ENCODE data around the gene PRSS22.

Gene PRSS22

GRCh38 chr16:2879854-2880508 is 22.0 kb upstream of the PRSS22 start:
- DNase-seq = no peak

- DNase-seq = peak; percentile 55
These were observed 17.0 kb upstream of the PRSS22 start for GRCh38 chr16:2874912-2875362.

DNA sequence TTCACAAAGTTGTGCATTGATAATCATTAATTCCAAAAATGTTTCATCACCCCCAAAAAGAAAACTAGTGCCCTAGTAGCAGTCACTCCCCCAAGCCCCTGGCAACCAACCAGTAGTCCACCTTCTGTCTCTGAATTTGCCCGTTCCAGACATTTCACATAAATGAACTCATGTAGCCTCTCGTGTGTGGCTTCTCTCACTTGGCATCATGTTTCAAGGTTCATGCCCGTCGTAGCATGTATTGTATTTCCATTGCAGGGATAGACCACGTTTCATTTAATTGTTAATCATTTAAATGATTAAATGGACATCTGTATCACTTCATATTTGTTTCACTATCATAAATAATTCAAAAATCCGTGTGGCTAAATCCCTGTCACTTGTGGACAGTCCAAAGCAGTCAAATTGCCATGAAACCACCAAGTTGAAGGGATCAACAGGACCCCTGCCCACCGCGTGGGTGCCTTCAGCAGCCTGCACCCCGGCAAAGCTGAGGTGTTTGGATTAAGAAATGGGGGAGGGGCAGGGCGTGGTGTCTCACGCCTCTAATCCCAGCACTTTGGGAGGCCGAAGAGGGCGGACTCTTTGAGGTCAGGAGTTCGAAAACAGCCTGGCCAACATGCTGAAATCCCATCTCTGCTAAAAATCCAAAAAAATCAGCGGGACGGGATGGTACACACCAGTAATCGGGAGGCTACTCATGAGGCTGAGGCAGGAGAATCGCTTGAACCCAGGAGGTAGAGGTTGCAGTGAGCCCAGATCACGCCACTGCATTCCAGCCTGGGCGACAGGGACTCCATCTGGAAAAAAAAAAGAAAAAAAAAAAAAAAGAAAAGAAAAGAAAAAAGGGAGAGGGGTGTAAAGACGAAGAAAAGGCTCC is 16.3 kb upstream of the PRSS22 start:
- DNase-seq = no peak

DNA sequence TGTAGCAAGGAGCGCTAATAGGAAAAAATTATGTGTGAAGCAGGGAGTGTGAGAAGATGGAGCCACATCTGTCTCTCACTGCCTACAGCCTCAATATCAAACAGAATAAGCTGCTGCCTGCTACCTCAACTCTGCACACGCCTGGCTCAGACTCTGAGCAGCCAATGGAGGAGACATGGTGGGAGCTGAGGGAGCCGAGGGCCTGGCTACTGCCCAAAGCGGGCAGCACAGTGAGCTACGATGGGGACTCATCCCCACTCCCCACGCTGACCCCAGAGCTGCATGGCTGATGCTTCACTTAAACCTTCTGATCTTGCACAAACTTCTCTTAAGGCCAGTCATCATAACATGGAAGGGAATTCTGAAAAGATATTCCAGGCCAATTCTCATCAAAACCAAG is 14.0 kb upstream of the PRSS22 start:
- no peak for DNase-seq

- peak; percentile 64 for DNase-seq
These were observed 10.2 kb upstream of the PRSS22 start for GRCh38 chr16:2867987-2868789.

DNA sequence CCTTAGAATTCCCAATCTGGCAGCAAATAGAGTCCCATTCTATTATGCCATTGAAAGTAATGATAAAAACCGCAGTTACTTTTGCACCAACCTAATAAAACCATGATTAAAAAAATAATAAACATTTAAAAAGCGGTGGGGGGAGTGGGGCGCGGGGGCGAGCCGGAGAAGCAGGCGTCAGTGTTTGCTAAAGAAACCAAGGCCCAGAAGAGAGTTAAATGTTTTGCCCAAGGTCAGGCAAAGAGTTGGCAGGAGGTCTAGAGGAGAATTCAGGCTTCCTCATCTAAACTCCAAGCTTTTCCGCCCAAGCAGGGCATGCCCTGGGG is 9.7 kb upstream of the PRSS22 start:
- DNase-seq = no peak

DNA sequence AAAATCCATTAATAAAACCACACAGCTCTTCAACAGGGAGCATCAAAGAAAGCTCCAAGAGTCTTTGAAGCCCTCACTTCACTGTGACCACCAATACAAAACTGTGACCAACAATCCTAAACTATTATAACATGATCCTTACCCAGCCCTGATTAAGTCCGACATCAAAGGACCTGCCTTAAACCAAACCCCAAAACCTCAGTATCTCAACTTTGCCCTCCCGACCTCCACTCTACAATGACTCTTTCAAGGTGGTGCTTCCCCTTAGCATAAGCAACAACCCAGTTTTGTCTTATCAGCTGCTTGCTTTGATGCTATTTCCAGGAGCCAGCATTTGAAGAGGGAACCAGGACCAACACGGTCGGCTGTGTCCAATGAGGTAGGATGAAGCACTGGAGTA is 8.5 kb upstream of the PRSS22 start:
- DNase-seq = no peak

- no peak for DNase-seq
These were observed 7.7 kb upstream of the PRSS22 start for GRCh38 chr16:2865651-2866050.

- DNase-seq = no peak
These were observed 3.0 kb upstream of the PRSS22 start for GRCh38 chr16:2860826-2861567.

- DNase-seq = no peak
These were observed 1.8 kb upstream of the PRSS22 start for GRCh38 chr16:2859686-2860265.

DNA sequence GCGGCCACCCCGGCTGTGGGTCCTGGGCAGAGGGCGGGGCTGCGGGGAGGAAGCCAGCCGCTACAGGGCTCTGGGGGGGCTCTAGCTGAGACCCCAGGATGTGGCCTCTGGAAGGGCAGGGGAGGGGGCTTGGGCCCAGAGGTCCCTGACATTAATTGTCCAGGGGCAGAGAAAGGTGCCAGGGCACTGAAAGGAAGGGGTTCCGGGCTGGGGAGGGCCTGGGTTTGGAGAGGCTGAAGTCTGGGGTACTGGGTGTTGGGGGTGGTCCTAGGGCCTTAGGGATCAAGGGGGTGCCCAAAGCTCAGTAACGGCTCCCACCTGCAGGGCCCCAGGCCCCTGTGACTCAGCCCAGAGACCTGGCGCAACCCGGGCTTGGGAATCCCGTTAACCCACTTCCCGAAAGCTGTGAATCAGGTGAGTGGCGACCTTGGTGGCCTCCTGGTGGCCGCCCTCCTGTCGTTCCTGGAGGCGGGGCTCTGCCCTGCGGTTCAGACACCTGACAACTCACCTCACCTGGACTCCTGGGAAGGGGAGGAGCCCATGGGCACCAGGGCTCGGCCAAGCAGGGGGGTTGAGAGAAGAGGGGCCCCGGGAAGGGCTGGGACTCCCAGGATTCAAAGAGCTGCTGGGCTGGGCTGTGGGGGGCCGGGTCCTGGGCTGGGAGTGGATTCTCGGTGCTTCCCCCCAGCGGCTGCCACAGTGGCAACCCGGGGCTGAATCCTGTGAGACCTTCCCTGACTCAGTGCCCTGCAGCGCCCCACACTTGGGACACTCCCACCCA is 465 bp upstream of the PRSS22 start:
- DNase-seq = no peak

DNA sequence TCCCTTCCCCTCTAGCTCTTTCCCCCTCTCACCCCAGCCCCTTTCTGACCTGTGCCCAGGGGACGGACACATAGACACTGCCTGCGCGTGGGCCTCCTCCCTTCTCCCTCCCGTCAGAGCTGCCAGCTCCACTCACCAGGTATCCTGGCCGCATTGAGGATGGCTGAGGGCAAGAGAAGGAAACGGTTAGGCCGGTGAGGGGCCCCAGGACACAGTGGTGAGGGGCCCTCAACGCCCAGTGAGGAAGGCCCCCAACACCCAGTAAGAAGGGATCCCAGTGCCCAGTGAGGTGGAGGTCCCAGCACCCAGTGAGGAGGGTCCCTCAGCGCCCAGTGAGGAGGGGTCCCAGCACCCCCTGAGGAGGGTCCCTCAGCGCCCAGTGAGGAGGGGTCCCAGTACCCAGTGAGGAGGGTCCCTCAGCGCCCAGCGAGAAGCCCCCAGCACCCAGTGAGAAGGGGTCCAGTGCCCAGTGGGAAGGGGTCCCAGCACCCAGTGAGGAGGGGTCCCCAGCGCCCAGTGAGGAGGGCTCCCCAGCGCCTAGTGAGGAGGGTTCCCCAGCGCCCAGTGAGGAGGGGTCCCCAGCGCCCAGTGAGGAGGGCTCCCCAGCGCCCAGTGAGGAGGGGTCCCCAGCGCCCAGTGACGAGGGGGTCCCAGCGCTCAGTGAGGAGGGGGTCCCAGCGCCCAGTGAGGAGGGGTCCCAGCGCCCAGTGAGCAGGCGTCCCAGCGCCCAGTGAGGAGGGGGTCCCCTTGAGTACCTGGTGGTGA is 1.1 kb downstream of the PRSS22 start:
- no peak for DNase-seq

DNA sequence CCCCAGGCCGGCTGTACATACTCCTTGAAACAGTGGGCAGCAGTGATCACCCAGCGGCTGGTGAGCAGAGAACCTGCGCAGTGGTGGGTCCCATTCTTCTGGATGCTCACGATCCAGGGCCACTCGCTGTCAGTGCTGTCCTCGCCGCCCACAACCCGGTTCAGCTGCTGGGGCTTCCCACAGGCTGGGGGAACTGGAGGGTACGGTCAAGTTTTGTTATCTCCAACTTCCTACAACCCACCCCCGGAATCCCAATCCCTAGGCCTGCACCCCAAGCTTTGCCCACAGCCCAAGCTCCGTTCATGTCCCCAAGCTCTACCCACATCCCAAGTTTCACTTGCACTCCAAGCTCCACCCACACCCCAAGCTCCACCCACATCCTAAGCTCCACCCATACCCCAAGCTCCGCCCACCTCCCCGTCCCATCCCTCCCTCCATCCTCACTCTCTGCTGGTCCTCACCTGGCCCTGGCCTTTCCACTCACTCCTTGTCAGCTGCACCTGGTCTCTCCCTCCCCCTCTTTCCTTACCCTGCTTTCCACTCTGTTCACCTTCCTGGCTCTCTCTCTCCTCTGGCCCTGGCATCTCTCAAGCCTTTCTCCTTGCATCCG is 1.8 kb downstream of the PRSS22 start:
- DNase-seq = no peak

DNA sequence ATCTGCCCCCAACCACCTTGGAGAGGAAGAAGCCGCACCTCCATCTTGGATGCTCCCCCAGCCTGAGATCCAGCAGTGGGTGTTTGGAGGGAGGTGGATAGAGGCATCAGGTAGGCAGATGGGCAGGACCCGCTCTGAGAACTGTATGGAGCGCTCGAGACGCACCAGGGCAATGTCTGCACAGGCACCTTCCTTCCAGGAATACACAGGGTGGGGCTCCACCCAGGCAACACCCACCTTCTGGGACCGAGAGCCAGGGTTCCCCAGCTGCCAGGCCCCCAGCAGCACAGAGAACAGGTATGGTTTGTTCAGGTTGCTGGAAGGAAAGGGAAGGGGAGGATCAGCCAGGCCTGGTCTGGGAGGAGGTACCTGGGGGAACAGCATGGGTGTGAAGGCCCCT is 2.4 kb downstream of the PRSS22 start:
- DNase-seq = no peak

- DNase-seq = no peak
These were observed 3.2 kb downstream of the PRSS22 start for GRCh38 chr16:2854700-2855309.

- no peak for DNase-seq
These were observed 4.4 kb downstream of the PRSS22 start for GRCh38 chr16:2853531-2854073.

DNA sequence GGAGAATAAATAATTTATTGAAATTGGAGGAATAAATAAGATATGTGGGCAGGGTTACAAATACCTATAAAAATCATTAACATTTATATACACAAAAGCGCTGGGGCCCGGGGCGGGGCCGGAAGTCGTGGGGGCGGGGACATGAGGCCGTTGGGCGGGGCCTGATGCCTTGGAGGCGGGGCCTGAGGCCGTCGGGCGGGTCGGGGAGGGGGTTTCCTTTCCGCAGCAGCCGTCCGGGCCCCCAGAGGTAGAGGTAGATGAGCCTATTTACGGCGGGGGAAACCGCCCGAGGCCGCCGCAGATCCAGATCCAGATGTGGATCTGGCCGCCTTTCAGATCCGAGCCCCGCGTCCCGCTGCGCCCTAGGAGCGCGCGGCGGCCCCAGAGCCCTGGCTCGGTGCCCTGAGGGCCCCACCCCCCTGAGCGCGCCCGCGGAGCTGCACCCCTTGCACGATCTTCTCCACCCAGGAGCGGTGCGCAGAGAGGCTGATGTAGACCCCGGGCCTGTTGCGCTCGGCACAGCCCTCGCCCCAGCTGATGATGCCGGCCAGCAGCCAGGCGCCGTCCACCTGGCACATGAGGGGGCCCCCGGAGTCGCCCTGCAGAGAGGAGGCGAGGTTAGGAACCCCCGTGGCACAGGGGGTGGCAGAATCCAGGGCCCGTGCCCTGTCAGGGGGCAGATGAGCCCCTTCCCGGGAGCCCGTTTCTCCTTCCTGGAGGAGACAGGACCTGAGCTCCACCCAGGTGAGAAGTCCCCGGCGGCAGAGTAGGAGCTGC is 5.1 kb downstream of the PRSS22 start:
- DNase-seq = no peak

DNA sequence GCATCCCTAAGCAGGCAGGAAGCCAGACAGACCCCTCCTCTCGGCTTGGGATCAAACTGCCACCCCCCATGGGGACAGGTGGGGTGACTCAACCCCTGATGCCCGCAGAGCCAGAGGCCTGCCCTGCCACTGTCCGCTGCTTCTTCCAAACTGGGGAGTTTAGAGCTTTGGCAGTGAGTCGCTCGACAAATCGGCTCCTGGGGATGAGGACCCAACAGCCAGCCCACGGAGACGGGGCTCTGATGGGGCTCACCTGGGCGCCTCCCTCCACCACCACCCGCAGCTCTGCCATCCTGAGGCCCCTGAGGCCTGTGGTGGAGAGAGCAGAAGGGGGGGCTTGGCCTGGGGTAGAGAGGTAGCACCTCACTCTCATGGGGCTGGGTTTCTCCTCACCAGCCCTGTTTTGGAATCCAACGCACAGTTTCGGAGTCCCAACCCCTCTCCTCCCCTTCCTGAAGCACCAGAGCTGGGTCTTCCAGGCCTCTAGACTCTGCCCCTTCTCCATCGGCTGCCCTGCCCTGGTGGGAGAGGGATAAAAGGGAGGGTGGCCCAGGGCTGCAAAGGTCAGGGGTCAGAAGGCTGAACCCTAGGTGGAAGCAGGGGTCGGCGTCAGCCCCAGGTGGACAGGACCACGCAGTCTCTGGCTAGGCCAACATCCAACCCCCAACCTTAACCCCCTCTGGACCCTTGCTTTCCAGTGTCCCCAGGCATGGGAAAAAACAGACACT is 5.8 kb downstream of the PRSS22 start:
- no peak for DNase-seq

Data from NCI-H1092 (cell line).